ENCODE results near the gene TMEM101.
A peak's percentile ranks its signal among the peaks of the same experiment; 100 is the strongest.

Gene TMEM101

GRCh38 chr17:44006598-44007345 lies 8.0 kb downstream of the TMEM101 start:
- peak; percentile 53 for TF ChIP-seq CTCF (IDR thresholded peaks at IDR 0.05; ENCODE audit: extremely low read depth, insufficient read depth, missing control alignments)
- in situ Hi-C loops (cut with MboI; ENCODE audit: low pct_unique_long_range_greater_than_20kb, low sequenced_read_pairs, unreplicated experiment): no loop called here
- peak; percentile 98 for DNase-seq (ENCODE audit: low spot score)

GRCh38 chr17:44006272-44006597 lies 8.5 kb downstream of the TMEM101 start:
- TF ChIP-seq CTCF (IDR thresholded peaks at IDR 0.05; ENCODE audit: extremely low read depth, insufficient read depth, missing control alignments): no peak
- no peak for DNase-seq (ENCODE audit: low spot score)
- in situ Hi-C loops (cut with MboI; ENCODE audit: low pct_unique_long_range_greater_than_20kb, low sequenced_read_pairs, unreplicated experiment): no loop called here

- TF ChIP-seq CTCF (IDR thresholded peaks at IDR 0.05; ENCODE audit: extremely low read depth, insufficient read depth, missing control alignments): peak; percentile 33
- in situ Hi-C loops (cut with MboI; ENCODE audit: low pct_unique_long_range_greater_than_20kb, low sequenced_read_pairs, unreplicated experiment): no loop called here
- peak; percentile 60 for DNase-seq (ENCODE audit: low spot score)
Measured at GRCh38 chr17:44005527-44006271, 9.1 kb downstream of the TMEM101 start.

- in situ Hi-C loops (cut with MboI; ENCODE audit: low pct_unique_long_range_greater_than_20kb, low sequenced_read_pairs, unreplicated experiment): no loop called here
- TF ChIP-seq CTCF (IDR thresholded peaks at IDR 0.05; ENCODE audit: extremely low read depth, insufficient read depth, missing control alignments): no peak
- no peak for DNase-seq (ENCODE audit: low spot score)
Measured at GRCh38 chr17:44004761-44005526, 9.8 kb downstream of the TMEM101 start.

- no peak for DNase-seq (ENCODE audit: low spot score)
- no peak for TF ChIP-seq CTCF (IDR thresholded peaks at IDR 0.05; ENCODE audit: extremely low read depth, insufficient read depth, missing control alignments)
- in situ Hi-C loops (cut with MboI; ENCODE audit: low pct_unique_long_range_greater_than_20kb, low sequenced_read_pairs, unreplicated experiment): no loop called here
Measured at GRCh38 chr17:44004077-44004760, 10.5 kb downstream of the TMEM101 start, which contains the start of gene NAGS. Gene NAGS, plus strand, starts transcription at chr17:44004622. Its CDS starts 42 bp downstream, at chr17:44004664.

Data from GM13977 (cell line).